ENCODE data around the gene SYNGR4.

The SYNGR4 gene

GRCh38 chr19:48397263-48398101 lies 33.3 kb downstream of the SYNGR4 start:
- no peak for DNase-seq (ENCODE audit: low spot score)

GRCh38 chr19:48398102-48398374 lies 33.9 kb downstream of the SYNGR4 start:
- no peak for DNase-seq (ENCODE audit: low spot score)

- peak; percentile 89 for DNase-seq (ENCODE audit: low spot score)
These were observed 34.4 kb downstream of the SYNGR4 start for GRCh38 chr19:48398375-48399235.

GRCh38 chr19:48400018-48400742 lies 36.0 kb downstream of the SYNGR4 start:
- DNase-seq (ENCODE audit: low spot score), result no peak

- no peak for DNase-seq (ENCODE audit: low spot score)
These were observed 37.1 kb downstream of the SYNGR4 start for GRCh38 chr19:48401287-48401686.

- no peak for DNase-seq (ENCODE audit: low spot score)
These were observed 39.4 kb downstream of the SYNGR4 start for GRCh38 chr19:48403606-48404005.

- DNase-seq (ENCODE audit: low spot score), result no peak
These were observed 41.0 kb downstream of the SYNGR4 start for GRCh38 chr19:48405010-48405659.

- DNase-seq (ENCODE audit: low spot score), result no peak
These were observed 41.7 kb downstream of the SYNGR4 start for GRCh38 chr19:48405850-48406249.

GRCh38 chr19:48413879-48414587 lies 49.9 kb downstream of the SYNGR4 start:
- DNase-seq (ENCODE audit: low spot score), result no peak

- DNase-seq (ENCODE audit: low spot score), result peak; percentile 66
These were observed 51.2 kb downstream of the SYNGR4 start for GRCh38 chr19:48415395-48415794.

- DNase-seq (ENCODE audit: low spot score), result peak; percentile 62
These were observed 51.6 kb downstream of the SYNGR4 start for GRCh38 chr19:48415806-48416221.

GRCh38 chr19:48417421-48417820 lies 53.3 kb downstream of the SYNGR4 start:
- no peak for DNase-seq (ENCODE audit: low spot score)

- DNase-seq (ENCODE audit: low spot score), result no peak
These were observed 54.3 kb downstream of the SYNGR4 start for GRCh38 chr19:48418317-48419064.

- DNase-seq (ENCODE audit: low spot score), result peak; percentile 64
These were observed 55.2 kb downstream of the SYNGR4 start for GRCh38 chr19:48419158-48419920.

- no peak for DNase-seq (ENCODE audit: low spot score)
These were observed 57.4 kb downstream of the SYNGR4 start for GRCh38 chr19:48421548-48421947.

GRCh38 chr19:48424694-48425219 lies 60.6 kb downstream of the SYNGR4 start:
- DNase-seq (ENCODE audit: low spot score), result no peak
